SK-N-SH (cell line): Measurements from ENCODE around the gene MXI1. TPM values are rescaled to one million over a fixed set of nuclear protein-coding genes. Genes with fewer than 3 reads are reported as not detected.

Source experiments
- CTCF ChIA-PET: fragments of 300-600, 350-600 bp; formaldehyde crosslinking; extraction: SDS; loops from one replicate; lab custom pipeline; 2021; lab: Yijun Ruan, JAX
- POLR2A ChIA-PET: fragments of 350-600 bp; sonication (Branson Sonifier 250); formaldehyde crosslinking; extraction: SDS; loops from one replicate; lab custom pipeline; 2020; ENCODE audit warnings: antibody characterized with exemption, inconsistent platforms; lab: Yijun Ruan, JAX
- DNase-seq: peaks from one replicate; pipeline ENCODE4 v3.0.0; 2012
- H2AFZ ChIP-seq: fragments of 200-600 bp; sonication (generic); 2 replicates; pipeline ENCODE4 v1.8.1; 2016; ENCODE audit warnings: antibody characterized with exemption, mild to moderate bottlenecking, low read depth
- H3F3A ChIP-seq: fragments of 200-600 bp; sonication (generic); replicated peaks from 2 replicates; pipeline ENCODE3; 2016; ENCODE audit warnings: antibody characterized with exemption, mild to moderate bottlenecking; ENCODE audit not compliant: insufficient read depth
- H3K27ac ChIP-seq, 2 experiments: fragments of 200-500 bp in 1 of 2; fragments of 200-600 bp in 1 of 2; sonication (Bioruptor generic) in 1 of 2; sonication (generic), shearing (Covaris generic) in 1 of 2; 2 replicates each; pipeline versions ENCODE4 v1.5.1 to v1.6.1; 2014 to 2016; ENCODE audit warnings: low read depth in 2 of 2, inconsistent platforms in 1 of 2, low read length in 1 of 2, mild to moderate bottlenecking in 1 of 2, mixed read lengths in 1 of 2
- H3K27me3 ChIP-seq: fragments of 200-600 bp; sonication (generic), shearing (Covaris generic); 2 replicates; pipeline ENCODE4 v1.6.1; 2016; ENCODE audit warnings: mixed run types; ENCODE audit not compliant: insufficient read depth
- H3K36me3 ChIP-seq, 2 experiments: fragments of 200-500 bp in 1 of 2; fragments of 200-600 bp in 1 of 2; sonication (Bioruptor generic) in 1 of 2; sonication (generic) in 1 of 2; replicated peaks in 1 of 2; 2 replicates each; pipeline versions ENCODE3 to v1.5.1; 2014 to 2016; ENCODE audit warnings: low read length in 1 of 2, mild to moderate bottlenecking in 1 of 2; ENCODE audit not compliant: insufficient read depth in 2 of 2, control insufficient read depth in 1 of 2
- H3K4me1 ChIP-seq, 2 experiments: fragments of 200-500 bp in 1 of 2; fragments of 200-600 bp in 1 of 2; sonication (Bioruptor generic) in 1 of 2; sonication (generic), shearing (Covaris generic) in 1 of 2; 2 replicates each; pipeline versions ENCODE4 v1.5.1 to v1.6.1; 2014 to 2016; ENCODE audit warnings: low read depth in 1 of 2, low read length in 1 of 2, mixed run types in 1 of 2; ENCODE audit not compliant: insufficient read depth in 2 of 2, control insufficient read depth in 1 of 2
- H3K4me2 ChIP-seq: fragments of 200-600 bp; sonication (generic), shearing (Covaris generic); 2 replicates; pipeline ENCODE4 v1.6.1; 2017; ENCODE audit warnings: mixed run types
- H3K4me3 ChIP-seq, 2 experiments: fragments of 200-500 bp in 1 of 2; fragments of 200-600 bp in 1 of 2; sonication (Bioruptor generic) in 1 of 2; sonication (generic), shearing (Covaris generic) in 1 of 2; 2 replicates each; pipeline versions ENCODE4 v1.5.1 to v1.8.1; 2014 to 2016; ENCODE audit warnings: low read depth in 2 of 2, inconsistent platforms in 1 of 2, low read length in 1 of 2, mild to moderate bottlenecking in 1 of 2, mixed read lengths in 1 of 2, moderate library complexity in 1 of 2
- H3K79me2 ChIP-seq: fragments of 200-600 bp; sonication (generic); 2 replicates; pipeline ENCODE4 v1.8.1; 2017; ENCODE audit warnings: mild to moderate bottlenecking; ENCODE audit not compliant: insufficient read depth
- H3K9ac ChIP-seq: fragments of 200-600 bp; sonication (generic); 2 replicates; pipeline ENCODE4 v1.6.1; 2017; ENCODE audit warnings: mixed run types
- H3K9me2 ChIP-seq: fragments of 200-600 bp; sonication (generic); 2 replicates; pipeline ENCODE4 v1.6.1; 2017; ENCODE audit warnings: mixed run types
- H3K9me3 ChIP-seq: fragments of 200-600 bp; sonication (generic); 2 replicates; pipeline ENCODE4 v1.6.1; 2017; ENCODE audit warnings: mixed run types, mild to moderate bottlenecking, moderate library complexity
- H4K20me1 ChIP-seq: fragments of 200-600 bp; sonication (generic); 2 replicates; pipeline ENCODE4 v1.6.1; 2017; ENCODE audit warnings: mild to moderate bottlenecking, mixed run types; ENCODE audit not compliant: insufficient read depth
- ELF1 ChIP-seq: IDR thresholded peaks from 2 replicates; pipeline ENCODE4 v1.4.0; 2012
- EP300 ChIP-seq, 2 experiments: IDR thresholded peaks; 2 replicates each; pipeline versions ENCODE4 v1.4.0 to v1.6.1; 2012; ENCODE audit warnings: borderline replicate concordance in 1 of 2, low read depth in 1 of 2, low read length in 1 of 2
- EZH2phosphoT487 ChIP-seq: fragments of 200-600 bp; sonication (generic); IDR thresholded peaks from 2 replicates; pipeline ENCODE4 v1.6.1; 2017; ENCODE audit warnings: low read depth, mixed run types, mild to moderate bottlenecking, antibody characterized with exemption, moderate library complexity, borderline replicate concordance
- FOXJ3 ChIP-seq: sonication (generic); formaldehyde crosslinking; IDR thresholded peaks from 2 replicates; pipeline ENCODE4 v1.5.1; 2020; ENCODE audit warnings: mild to moderate bottlenecking, missing genetic modification reagents
- FOXM1 ChIP-seq: IDR thresholded peaks from 2 replicates; pipeline ENCODE4 v1.4.0; 2012; ENCODE audit warnings: low read depth, mild to moderate bottlenecking
- GATA2 ChIP-seq: sonication (generic); formaldehyde crosslinking; IDR thresholded peaks from 2 replicates; pipeline ENCODE4 v1.5.0; 2020; ENCODE audit warnings: mild to moderate bottlenecking, missing genetic modification reagents
- JUND ChIP-seq: IDR thresholded peaks from 2 replicates; pipeline ENCODE4 v1.4.0; 2012
- NRF1 ChIP-seq: IDR thresholded peaks from 2 replicates; pipeline ENCODE4 v1.6.1; 2012; ENCODE audit warnings: low read depth, mild to moderate bottlenecking, low read length
- RAD21 ChIP-seq: IDR thresholded peaks from 2 replicates; pipeline ENCODE4 v1.6.1; 2012; ENCODE audit warnings: mild to moderate bottlenecking, low read length
- RFX5 ChIP-seq: IDR thresholded peaks from 2 replicates; pipeline ENCODE4 v1.6.1; 2012; ENCODE audit warnings: mild to moderate bottlenecking, improper control_type of control experiment, low read length
- RXRA ChIP-seq: IDR thresholded peaks from 2 replicates; pipeline ENCODE4 v1.4.0; 2012; ENCODE audit warnings: low read depth, mild to moderate bottlenecking, borderline replicate concordance
- SMC3 ChIP-seq: IDR thresholded peaks from 2 replicates; pipeline ENCODE4 v1.6.1; 2012; ENCODE audit warnings: low read depth, low read length, improper control_type of control experiment
- YY1 ChIP-seq: IDR thresholded peaks from 2 replicates; pipeline ENCODE4 v1.4.0; 2012; ENCODE audit warnings: low read depth, mild to moderate bottlenecking
- WGBS: methylation state at CpG from one replicate; pipeline ENCODE4 v1.1.6; 2017; ENCODE audit warnings: low lambda C conversion rate; 5-methylcytosine and 5-hydroxymethylcytosine counted together
- polyA plus RNA-seq, 3 experiments: library from polyadenylated mRNA; depleted of rRNA; stranded (reverse); fragments of >200 nt; gene quantifications; 2 replicates each; pipeline ENCODE4 v1.2.3, GENCODE V29; 2012

MXI1 gene
- polyA plus RNA-seq, 1 of the 3 experiments (the other 2 are of a cell fraction): 13.8 TPM

GRCh38 chr10:110160081-110160480 is 47.3 kb upstream of the MXI1 start (continued):
- TF ChIP-seq JUND (no peak), SMC3 (no peak), NRF1 (no peak)

- ChIA-PET POLR2A (no interaction called here), CTCF (interaction anchor here (1.1 to 1.6 kb wide), 2 partner anchors 13 to 15 kb away, joined by 3 to 4 read pairs; no protein-coding TSS in a partner anchor)
- TF ChIP-seq EP300 (IDR thresholded peaks at IDR 0.05; ENCODE audit: borderline replicate concordance in 1 of 2, low read depth in 1 of 2, low read length in 1 of 2) (no peak), RFX5 (no peak), FOXJ3 (CRISPR knock-in tag) (no peak), NRF1 (no peak), RXRA (no peak), ELF1 (no peak), JUND (no peak), RAD21 (no peak), YY1 (no peak), FOXM1 (no peak), EZH2phosphoT487 (no peak)
- Histone ChIP-seq H3K9me3 (no peaks in the 10 kb centered on the region), H3K9me2 (no peaks in the 10 kb centered on the region), H3K36me3 (no peaks in the 10 kb centered on the region), H3F3A (no peaks in the 10 kb centered on the region), H3K27ac (no peak overlapping the region), H3K79me2 (no peaks in the 10 kb centered on the region), H3K9ac (no peak overlapping the region), H3K4me1 (no peaks in the 10 kb centered on the region), H3K4me3 (no peak overlapping the region), H3K27me3 (no peaks in the 10 kb centered on the region; the same call in 1 of the 2 replicates), H2AFZ (no peak overlapping the region), H3K4me2 (no peak overlapping the region), H4K20me1 (no peaks in the 10 kb centered on the region)
- DNase-seq: no peak
These were observed 46.9 kb upstream of the MXI1 start for GRCh38 chr10:110160522-110160921.

DNA sequence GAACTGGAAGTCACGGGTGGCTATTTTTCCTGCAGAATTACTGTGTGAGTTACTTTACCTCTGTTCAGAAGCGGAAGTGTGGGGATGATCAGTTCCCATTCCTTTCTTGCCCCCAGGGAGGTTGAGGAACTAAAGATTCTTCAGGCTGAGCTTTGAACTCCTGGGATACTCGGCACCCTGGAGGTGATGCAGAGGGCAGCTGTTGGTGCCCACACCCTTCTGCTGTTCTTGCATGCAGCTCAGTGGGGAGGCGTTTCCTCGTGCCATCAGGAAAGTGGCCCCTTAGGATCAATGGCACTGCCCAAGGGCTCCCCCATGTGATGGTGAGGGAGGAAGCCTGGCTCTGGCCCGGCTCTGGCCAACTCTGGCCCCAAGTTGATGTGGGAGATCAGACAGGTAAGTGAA is 44.7 kb upstream of the MXI1 start:
- no peaks in the 10 kb centered on the region for H4K20me1 ChIP-seq
- H3K9me2 ChIP-seq: no peaks in the 10 kb centered on the region
- H3K36me3 ChIP-seq: no peaks in the 10 kb centered on the region
- H3K4me1 ChIP-seq: no peaks in the 10 kb centered on the region
- TF ChIP-seq JUND (no peak), RAD21 (0 out of 2 replicates have a peak, but pooled peaks have one; percentile 13), GATA2 (CRISPR knock-in tag) (no peak)
- TF ChIP-seq, all 33 proteins: peak for 1
- H3K4me2 ChIP-seq: no peak overlapping the region
- POLR2A ChIA-PET: no interaction called here
- no peak overlapping the region for H2AFZ ChIP-seq
- H3F3A ChIP-seq: no peaks in the 10 kb centered on the region
- 54% methylated on average over 5 of the region's 6 CpGs for WGBS
- H3K9me3 ChIP-seq: no peaks in the 10 kb centered on the region
- DNase-seq: no peak
- H3K27ac ChIP-seq: no peak overlapping the region
- no peak overlapping the region for H3K9ac ChIP-seq
- no peak overlapping the region for H3K4me3 ChIP-seq
- no peaks in the 10 kb centered on the region for H3K79me2 ChIP-seq
- H3K27me3 ChIP-seq: peaks cover 5% of the 10 kb centered on the region; the same call in 1 of the 2 replicates
- CTCF ChIA-PET: interaction anchor here (0.6 to 1.5 kb wide), 4 partner anchors 10 to 120 kb away, joined by 3 read pairs; no protein-coding TSS in a partner anchor
